NCI-H2196 treated with DMSO at 0.1 percent for 48 hours (cell line): ENCODE data around the gene MLST8.
A peak's percentile ranks its signal among the peaks of the same experiment; 100 is the strongest.
"Not testable (repeated sequence)": the region's sequence is repeated elsewhere in the genome, so short reads cannot be mapped to it uniquely, and the experiment has no call there.

Experiments used
- DNase-seq: peaks from one replicate; lab custom pipeline; 2025; ENCODE audit not compliant: unreplicated experiment; lab: John Stamatoyannopoulos, UW

Gene MLST8

GRCh38 chr16:2190002-2190658, 15.1 kb upstream of the MLST8 start:
- no peak for DNase-seq

DNA sequence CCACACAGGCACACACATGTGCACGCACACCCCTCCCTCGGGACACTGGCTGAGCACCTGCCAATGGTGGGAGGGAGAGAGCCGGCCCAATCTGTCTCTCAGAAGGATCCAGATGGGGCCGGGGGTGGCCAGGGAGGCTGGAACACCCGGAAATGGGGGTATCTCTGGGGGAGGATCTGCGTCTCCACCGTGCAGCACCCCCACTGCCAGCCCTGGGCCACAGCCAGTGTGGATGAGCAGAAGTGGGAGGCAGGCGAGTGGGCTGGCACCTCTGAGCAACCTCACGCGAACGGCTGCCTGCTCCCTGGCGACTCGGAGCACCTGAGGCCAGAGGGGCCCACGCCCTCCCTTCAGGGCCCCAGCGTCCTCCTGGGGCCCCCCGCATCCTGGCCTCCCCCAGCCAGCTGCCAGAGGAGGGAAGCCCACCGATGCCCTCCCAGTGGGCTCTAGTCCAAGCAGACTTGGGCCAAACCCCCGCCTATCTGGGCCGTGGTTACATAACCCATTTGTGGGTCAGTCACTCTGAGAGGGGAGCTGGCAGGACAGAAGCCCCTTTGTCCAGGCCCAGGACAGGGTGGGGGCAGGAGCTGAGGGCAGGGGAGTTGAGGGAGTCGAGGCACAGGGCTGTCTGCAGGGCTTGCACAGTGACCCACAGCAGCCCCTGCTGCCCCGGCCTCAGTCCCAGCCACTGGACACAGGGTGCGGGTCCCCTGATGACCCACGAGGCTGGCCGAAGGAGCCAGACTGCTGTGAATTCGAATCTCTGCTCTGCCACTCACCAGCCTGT, 14.4 kb upstream of the MLST8 start:
- DNase-seq, result no peak

GRCh38 chr16:2191446-2191706, 13.9 kb upstream of the MLST8 start:
- DNase-seq, result no peak

DNA sequence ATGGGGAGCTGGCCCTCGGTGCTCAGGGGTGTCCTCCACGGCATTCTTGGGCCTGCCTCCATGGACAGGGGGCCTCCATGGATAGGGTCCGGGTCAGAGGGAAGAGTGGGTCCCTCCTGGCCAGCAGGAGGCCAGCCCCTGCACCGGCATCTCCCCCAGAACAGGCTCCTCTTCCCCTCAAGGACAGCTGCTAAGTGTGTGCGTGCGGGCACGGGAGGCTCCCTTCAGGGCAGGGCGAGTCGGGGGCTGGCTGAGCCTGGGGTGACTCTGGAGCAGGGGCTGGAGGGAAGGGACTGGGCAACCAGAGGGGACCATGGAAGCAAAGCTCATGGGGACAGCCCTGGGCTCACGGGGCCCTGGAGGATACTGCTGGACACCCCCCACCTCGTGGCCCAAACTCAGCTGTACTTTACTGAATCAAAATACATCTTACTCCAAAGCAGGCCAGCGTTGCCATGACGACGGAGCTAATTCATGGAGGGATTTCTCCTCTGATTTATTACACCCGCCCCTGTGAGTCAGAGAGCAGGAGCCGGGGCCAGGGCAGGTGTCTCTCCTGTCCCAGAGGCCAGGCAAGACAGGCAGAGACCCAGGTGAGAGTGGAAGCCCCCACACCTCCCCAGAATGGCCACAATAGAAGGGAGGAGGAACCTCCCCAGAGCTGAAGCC, 11.0 kb upstream of the MLST8 start:
- no peak for DNase-seq

DNA sequence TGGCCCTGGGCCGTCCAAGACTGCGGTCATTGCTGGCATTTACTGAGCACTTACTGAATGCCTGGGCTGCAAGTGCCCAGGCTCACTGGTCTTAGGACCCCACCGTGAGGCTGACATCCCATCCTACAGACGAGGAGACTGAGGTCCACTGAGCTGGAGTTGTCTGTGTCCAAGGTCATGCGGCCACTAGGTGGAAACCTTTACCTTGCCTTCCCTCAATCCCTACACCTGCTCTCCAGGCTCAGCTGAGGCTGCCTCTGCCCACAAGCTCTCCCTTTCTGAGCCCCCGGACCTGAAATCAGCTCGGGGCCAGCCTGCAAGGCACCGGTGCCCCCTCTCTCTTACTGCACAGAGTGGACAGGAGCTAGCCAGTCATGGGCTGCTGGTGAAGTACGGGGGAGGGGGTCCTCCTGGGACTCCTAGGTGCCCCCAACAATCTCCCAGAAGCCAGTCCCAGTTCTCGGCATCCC, 10.4 kb upstream of the MLST8 start:
- DNase-seq, result peak; percentile 14

GRCh38 chr16:2195322-2196161, 9.7 kb upstream of the MLST8 start:
- DNase-seq, result no peak

DNA sequence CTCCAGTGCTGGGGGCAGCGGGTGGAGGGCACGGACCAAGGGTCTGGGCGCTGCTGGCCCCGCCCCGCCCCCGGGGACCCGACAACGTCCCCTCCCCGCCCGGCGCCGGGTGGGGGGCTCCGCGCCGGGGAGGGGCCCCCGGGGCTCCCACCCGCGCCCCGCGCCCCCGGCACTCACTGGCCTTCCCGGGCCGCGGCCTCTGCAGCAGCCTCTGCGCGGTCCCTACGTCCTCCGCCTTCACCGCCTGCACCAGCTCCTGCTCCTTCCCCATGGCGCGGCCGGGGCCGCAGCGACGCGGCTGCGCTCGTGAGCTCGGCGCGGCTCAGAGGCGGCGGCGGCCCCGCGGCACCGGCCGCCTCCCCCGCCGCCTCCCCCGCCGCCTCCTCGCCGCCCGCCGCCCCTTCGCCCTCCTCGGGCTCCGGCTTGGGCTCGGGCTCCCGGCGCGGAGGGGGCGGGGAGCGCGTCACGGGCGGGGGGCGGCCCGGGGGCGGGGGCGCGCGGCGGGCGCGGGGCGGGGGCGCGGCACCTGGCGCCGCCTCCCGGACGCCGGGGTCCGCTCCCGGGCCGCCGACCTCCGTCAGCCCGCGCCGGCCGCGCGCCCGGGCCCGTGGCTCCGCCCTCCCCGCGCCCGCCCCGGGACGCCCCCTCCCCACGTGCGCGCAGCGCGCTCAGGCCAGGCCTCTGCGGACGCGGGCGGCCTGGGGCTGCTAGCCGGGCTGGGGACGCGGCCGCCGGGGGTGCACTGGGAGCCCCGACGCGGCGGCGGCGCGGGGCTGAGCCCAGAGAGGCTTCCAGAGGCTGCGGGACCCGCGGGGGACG, 8.9 kb upstream of the MLST8 start, which contains the start of gene CASKIN1:
Gene CASKIN1 (minus strand): TSS at position 444 of the 819 bp plus-strand sequence. CDS start 173 bp downstream, at position 271.
- no peak for DNase-seq

- DNase-seq, result no peak
These were observed 8.2 kb upstream of the MLST8 start for GRCh38 chr16:2196981-2197511.

- DNase-seq, result no peak
These were observed 7.5 kb upstream of the MLST8 start for GRCh38 chr16:2197765-2198164.

DNA sequence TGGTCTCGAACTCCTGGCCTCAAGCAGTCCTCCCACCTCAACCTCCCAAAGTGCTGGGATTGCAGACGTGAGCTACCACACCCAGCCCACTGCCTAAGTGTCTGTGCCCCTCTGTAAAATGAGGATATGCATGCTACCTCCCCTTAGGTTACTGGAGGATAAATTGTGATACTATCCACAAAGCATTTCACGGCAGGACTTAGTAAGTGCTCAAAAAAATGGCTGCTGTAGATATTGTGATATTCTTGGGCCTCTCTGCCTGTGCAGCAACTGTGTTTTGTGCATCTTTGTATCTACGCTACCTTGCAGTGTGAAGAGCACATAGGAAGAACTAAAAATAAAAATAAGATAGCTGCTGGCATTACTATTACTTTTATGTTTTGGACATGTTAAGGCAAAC, 7.0 kb upstream of the MLST8 start:
- no peak for DNase-seq

DNA sequence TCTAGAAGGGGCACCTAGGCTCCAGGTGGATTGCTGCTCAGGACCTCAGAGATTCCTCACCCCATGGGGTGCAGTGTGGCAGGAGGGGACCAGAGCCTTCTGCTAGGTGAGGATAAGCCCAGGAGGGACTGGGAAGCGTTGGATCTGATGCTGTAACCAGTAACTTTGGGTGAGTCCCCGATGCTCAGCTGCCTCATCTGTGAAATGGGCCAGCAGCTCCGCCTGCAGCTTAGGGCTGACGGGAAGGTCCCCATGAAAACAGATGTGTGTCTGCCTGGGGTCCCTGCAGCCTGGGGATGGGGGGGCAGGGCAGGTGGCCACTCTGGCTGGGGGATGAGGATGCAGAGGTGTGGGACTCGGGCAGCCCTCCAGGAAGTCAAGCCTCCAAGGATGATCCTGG, 6.2 kb upstream of the MLST8 start:
- DNase-seq, result no peak

GRCh38 chr16:2199621-2200139, 5.6 kb upstream of the MLST8 start:
- no peak for DNase-seq

DNA sequence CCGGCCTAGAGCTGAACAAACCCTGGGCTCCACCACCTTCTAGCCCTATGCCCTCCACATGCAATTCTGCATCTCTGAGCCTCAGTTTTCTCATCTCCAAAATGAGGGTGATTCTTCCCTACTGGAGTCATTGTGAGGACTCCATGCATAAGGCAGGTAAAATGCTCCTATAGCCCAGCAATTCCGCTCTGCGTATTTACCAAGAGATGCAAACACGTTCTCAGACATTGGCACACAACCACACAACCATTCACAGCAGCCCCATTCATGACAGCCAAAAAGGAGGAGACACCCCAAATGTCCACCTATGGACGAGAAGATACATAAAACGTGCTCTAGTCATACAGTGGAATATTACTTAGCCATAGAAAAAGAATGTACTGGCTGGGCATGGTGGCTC, 4.9 kb upstream of the MLST8 start:
- no peak for DNase-seq

DNA sequence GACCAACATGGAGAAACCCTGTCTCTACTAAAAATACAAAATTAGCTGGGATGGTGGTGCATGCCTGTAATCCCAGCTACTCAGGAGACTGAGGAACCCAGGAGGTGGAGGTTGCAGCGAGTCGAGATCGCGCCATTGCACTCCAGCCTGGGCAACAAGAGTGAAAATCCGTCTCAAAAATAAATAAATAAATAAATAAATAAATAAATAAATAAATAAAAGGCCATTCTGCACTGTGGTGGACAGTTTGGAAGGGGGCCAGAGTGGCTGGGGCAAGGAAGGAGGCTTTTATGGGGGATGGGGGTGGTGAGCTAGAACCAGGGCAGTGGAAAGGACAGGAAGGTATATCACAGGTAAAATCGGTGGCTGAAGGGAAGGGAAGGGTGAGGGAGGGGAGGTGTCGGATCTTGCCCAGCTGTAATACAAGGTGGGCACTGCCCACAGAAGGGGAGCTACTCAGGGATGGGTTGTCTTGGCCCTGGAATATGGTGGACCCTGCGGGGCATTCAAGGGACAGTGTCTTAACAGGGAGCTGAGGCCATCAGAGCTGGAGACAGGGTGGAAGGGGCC, 2.0 kb upstream of the MLST8 start:
- DNase-seq, result not testable (repeated sequence)

DNA sequence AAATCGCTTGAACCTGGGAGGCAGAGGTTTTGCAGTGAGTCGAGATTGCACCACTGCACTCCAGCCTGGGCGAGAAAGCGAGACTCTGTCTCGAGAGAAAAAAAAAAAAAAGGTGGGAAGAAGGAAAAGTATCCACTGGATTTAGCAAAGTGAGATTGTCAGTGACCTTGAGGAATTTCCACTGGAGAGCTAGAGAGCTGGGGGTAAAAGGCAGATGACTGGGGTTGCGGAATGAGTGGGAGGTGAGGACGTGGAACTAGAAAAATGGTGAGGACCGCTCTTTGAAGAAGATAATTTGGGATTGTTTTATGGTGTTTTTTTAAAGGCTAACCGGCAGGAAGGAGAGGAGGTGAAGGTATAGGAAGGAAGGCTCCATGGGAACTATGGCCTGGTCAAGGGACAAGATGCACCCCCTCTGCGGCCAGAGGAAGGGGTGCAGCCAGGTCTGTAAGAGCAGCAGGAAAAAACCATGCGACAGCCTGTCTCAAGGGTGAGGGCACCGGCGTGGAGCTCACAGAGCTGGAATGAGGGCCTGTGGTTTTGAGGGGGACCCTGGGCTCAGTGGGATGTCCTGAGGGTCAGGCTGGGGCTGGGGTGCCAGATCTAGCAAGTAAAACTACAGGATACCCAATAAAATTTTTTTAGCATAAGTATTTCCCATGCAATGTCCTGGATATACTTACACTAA, 694 bp upstream of the MLST8 start:
- DNase-seq, result no peak

DNA sequence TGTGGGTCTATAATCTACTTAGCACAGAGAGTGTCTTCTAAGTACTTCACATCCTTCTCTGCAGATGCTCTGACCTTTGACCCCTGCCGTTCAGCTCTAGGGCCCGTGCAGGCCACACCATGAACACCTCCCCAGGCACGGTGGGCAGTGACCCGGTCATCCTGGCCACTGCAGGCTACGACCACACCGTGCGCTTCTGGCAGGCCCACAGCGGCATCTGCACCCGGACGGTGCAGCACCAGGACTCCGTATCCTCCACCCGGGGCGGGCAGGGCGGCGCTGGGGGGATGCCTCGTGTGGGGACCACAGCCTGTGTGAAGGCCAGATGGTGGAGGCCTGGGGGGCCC, 686 bp downstream of the MLST8 start:
- DNase-seq, result peak; percentile 53

DNA sequence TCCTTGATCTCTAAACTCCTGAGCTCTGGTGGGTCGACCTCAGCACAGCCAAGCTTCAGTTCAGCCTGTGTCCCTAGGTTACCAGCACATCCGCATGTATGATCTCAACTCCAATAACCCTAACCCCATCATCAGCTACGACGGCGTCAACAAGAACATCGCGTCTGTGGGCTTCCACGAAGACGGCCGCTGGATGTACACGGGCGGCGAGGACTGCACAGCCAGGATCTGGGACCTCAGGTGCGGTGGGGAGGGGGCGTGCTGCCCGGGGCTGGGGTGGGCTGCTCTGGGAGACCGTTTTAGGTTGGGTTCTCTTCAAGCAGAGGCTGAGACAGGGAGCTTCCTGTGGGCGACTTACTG, 1.1 kb downstream of the MLST8 start:
- DNase-seq, result no peak

DNA sequence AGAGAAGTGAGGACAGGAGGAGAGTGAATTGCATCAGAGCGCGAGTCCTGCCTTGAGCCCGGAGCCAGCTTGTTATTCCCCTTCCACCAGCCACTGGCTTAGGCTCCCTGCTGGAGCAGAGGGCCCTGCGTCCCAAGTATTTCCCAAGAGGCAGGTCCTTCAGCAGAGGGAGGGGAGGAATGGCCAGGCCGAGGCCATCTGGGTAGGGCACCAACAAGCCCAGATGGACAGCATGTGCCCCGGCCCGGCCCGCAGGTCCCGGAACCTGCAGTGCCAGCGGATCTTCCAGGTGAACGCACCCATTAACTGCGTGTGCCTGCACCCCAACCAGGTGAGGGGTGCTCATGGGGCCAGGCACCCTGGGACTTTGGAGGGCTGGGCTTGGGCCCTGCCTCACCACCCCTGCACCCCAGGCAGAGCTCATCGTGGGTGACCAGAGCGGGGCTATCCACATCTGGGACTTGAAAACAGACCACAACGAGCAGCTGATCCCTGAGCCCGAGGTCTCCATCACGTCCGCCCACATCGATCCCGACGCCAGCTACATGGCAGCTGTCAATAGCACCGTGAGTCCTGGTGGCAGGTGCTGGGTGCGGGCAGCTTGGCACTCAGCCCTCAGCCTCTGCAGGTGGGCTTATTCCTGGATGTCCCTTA, 1.7 kb downstream of the MLST8 start:
- no peak for DNase-seq

GRCh38 chr16:2207872-2208271, 2.6 kb downstream of the MLST8 start:
- DNase-seq, result no peak
